HG03342 (cell line): ENCODE measurements around the gene TNFRSF14.

Experiments
- ATAC-seq: cut with Tn5 transposase; IDR thresholded peaks from one replicate; pipeline ENCODE4 v1.9.1; 2021; ENCODE audit warnings: mild to moderate bottlenecking, moderate library complexity; ENCODE audit not compliant: unreplicated experiment

Gene TNFRSF14

GRCh38 chr1:2586154-2587070 lies 30.2 kb downstream of the TNFRSF14 start, which contains the start of gene PRXL2B:
Gene PRXL2B, plus strand, starts transcription at chr1:2586777. Its CDS starts 109 bp downstream, at chr1:2586886.
- ATAC-seq, result peak; percentile 69

- ATAC-seq, result no peak
Observed at GRCh38 chr1:2587071-2587859, 31.1 kb downstream of the TNFRSF14 start.

GRCh38 chr1:2587860-2588571 lies 31.8 kb downstream of the TNFRSF14 start:
- no peak for ATAC-seq

- ATAC-seq, result no peak
Observed at GRCh38 chr1:2588661-2589430, 32.7 kb downstream of the TNFRSF14 start.

- no peak for ATAC-seq
Observed at GRCh38 chr1:2589431-2590232, 33.5 kb downstream of the TNFRSF14 start.

GRCh38 chr1:2590233-2591141 lies 34.3 kb downstream of the TNFRSF14 start:
- no peak for ATAC-seq

GRCh38 chr1:2591233-2591580 lies 35.0 kb downstream of the TNFRSF14 start:
- ATAC-seq, result no peak

- ATAC-seq, result no peak
Observed at GRCh38 chr1:2591581-2592261, 35.5 kb downstream of the TNFRSF14 start.

- no peak for ATAC-seq
Observed at GRCh38 chr1:2592672-2593071, 36.5 kb downstream of the TNFRSF14 start.

GRCh38 chr1:2593251-2593878 lies 37.2 kb downstream of the TNFRSF14 start:
- ATAC-seq, result no peak

- no peak for ATAC-seq
Observed at GRCh38 chr1:2594001-2594640, 38.0 kb downstream of the TNFRSF14 start.

- no peak for ATAC-seq
Observed at GRCh38 chr1:2594641-2595131, 38.5 kb downstream of the TNFRSF14 start.

- no peak for ATAC-seq
Observed at GRCh38 chr1:2595261-2595811, 39.2 kb downstream of the TNFRSF14 start.

GRCh38 chr1:2595812-2596529 lies 39.8 kb downstream of the TNFRSF14 start:
- no peak for ATAC-seq

- ATAC-seq, result no peak
Observed at GRCh38 chr1:2596530-2597333, 40.6 kb downstream of the TNFRSF14 start.
